GM23338 (cell line): ENCODE results near the gene APH1B. TPM values are rescaled to one million over a fixed set of nuclear protein-coding genes. Genes with fewer than 3 reads are reported as not detected.

Experiments
- ATAC-seq: fragments of 200-7000 bp; cut with Tn5 transposase; 3 replicates; pipeline ENCODE4 v1.9.1; 2020
- DNase-seq: peaks from one replicate; pipeline ENCODE4 v3.0.0-alpha.2; 2015; ENCODE audit warnings: low spot score
- H2AFZ ChIP-seq: fragments of 200-600 bp; sonication (generic); 2 replicates; pipeline ENCODE4 v1.8.0; 2016; ENCODE audit warnings: antibody characterized with exemption, mild to moderate bottlenecking, moderate library complexity
- H3F3A ChIP-seq: fragments of 200-600 bp; sonication (generic); replicated peaks from 2 replicates; pipeline ENCODE4 v1.8.0; 2017; ENCODE audit warnings: antibody characterized with exemption, mixed run types, low read depth
- H3K27ac ChIP-seq: fragments of 200-600 bp; sonication (generic); 2 replicates; pipeline ENCODE4 v1.6.1; 2016; ENCODE audit warnings: low read depth
- H3K27me3 ChIP-seq: fragments of 200-600 bp; sonication (generic); 2 replicates; pipeline ENCODE4 v1.8.0; 2016; ENCODE audit warnings: mild to moderate bottlenecking, mixed run types, moderate library complexity; ENCODE audit not compliant: insufficient read depth
- H3K36me3 ChIP-seq: fragments of 200-600 bp; sonication (generic); 2 replicates; pipeline ENCODE4 v1.8.0; 2016; ENCODE audit warnings: mild to moderate bottlenecking; ENCODE audit not compliant: insufficient read depth
- H3K4me1 ChIP-seq: fragments of 200-600 bp; sonication (generic); 2 replicates; pipeline ENCODE4 v1.8.0; 2016; ENCODE audit warnings: mild to moderate bottlenecking, moderate library complexity; ENCODE audit not compliant: insufficient read depth
- H3K4me2 ChIP-seq: fragments of 200-600 bp; sonication (generic); 2 replicates; pipeline ENCODE4 v1.7.1; 2017; ENCODE audit warnings: mixed run types
- H3K4me3 ChIP-seq: fragments of 200-600 bp; sonication (generic); 2 replicates; pipeline ENCODE4 v1.6.1; 2016; ENCODE audit warnings: mixed run types
- H3K79me2 ChIP-seq: fragments of 200-600 bp; sonication (generic); replicated peaks from 2 replicates; pipeline ENCODE4 v1.8.0; 2017; ENCODE audit warnings: mild to moderate bottlenecking; ENCODE audit not compliant: insufficient read depth
- H3K9me2 ChIP-seq: fragments of 200-600 bp; sonication (generic); 2 replicates; pipeline ENCODE4 v1.8.0; 2017; ENCODE audit not compliant: insufficient read depth
- H4K20me1 ChIP-seq: fragments of 200-600 bp; sonication (generic); replicated peaks from 2 replicates; pipeline ENCODE4 v1.8.0; 2017; ENCODE audit warnings: mild to moderate bottlenecking; ENCODE audit not compliant: insufficient read depth
- H3K27ac Mint-ChIP-seq: 2 replicates; pipeline ENCODE4 v1.8.0; 2020; ENCODE audit warnings: inconsistent platforms, mild to moderate bottlenecking, moderate library complexity, mixed read lengths
- H3K27me3 Mint-ChIP-seq: 3 replicates; pipeline ENCODE4 v1.8.0; 2022; ENCODE audit warnings: low read depth, mild to moderate bottlenecking, moderate library complexity, mixed read lengths, inconsistent platforms; ENCODE audit not compliant: insufficient read depth, poor library complexity
- H3K36me3 Mint-ChIP-seq: 3 replicates; pipeline ENCODE4 v1.8.0; 2021; ENCODE audit warnings: low read depth, mild to moderate bottlenecking, inconsistent platforms, moderate library complexity, mixed read lengths
- H3K4me1 Mint-ChIP-seq: 3 replicates; pipeline ENCODE4 v1.8.0; 2020; ENCODE audit warnings: mild to moderate bottlenecking, inconsistent platforms, mixed read lengths
- H3K4me3 Mint-ChIP-seq: 3 replicates; pipeline ENCODE4 v1.8.0; 2021; ENCODE audit warnings: moderate library complexity, mild to moderate bottlenecking, inconsistent platforms, mixed read lengths
- H3K9me3 Mint-ChIP-seq: 3 replicates; pipeline ENCODE4 v1.8.0; 2020; ENCODE audit warnings: moderate library complexity, mild to moderate bottlenecking, inconsistent platforms, mixed read lengths
- CREB1 ChIP-seq: fragments of 250-450 bp; sonication (Bioruptor Pico); IDR thresholded peaks from 2 replicates; pipeline ENCODE4 v1.5.0; 2020; ENCODE audit warnings: low read depth, mild to moderate bottlenecking, moderate library complexity
- CTCF ChIP-seq, 2 experiments: fragments of 200-600 bp in 1 of 2; sonication (generic) in 1 of 2; conservative IDR thresholded peaks; 2 replicates each; pipeline versions ENCODE4 v1.5.1 to v1.6.1; 2016 to 2017; ENCODE audit warnings: antibody characterized with exemption in 2 of 2, low read depth in 2 of 2, mild to moderate bottlenecking in 2 of 2, moderate library complexity in 1 of 2
- EZH2phosphoT487 ChIP-seq: fragments of 200-600 bp; sonication (generic); IDR thresholded peaks from one replicate; pipeline ENCODE4 v1.8.1; 2018; ENCODE audit warnings: antibody characterized with exemption; ENCODE audit not compliant: unreplicated experiment
- NANOG ChIP-seq: IDR thresholded peaks from 2 replicates; pipeline ENCODE4 v1.6.1; 2016; ENCODE audit warnings: antibody characterized with exemption, borderline replicate concordance
- POLR2AphosphoS5 ChIP-seq: IDR thresholded peaks from 2 replicates; pipeline ENCODE4 v1.6.1; 2016; ENCODE audit warnings: antibody characterized with exemption, low read depth
- STAT1 ChIP-seq: IDR thresholded peaks from one replicate; pipeline ENCODE4 v1.6.1; 2016; ENCODE audit warnings: antibody characterized with exemption; ENCODE audit not compliant: unreplicated experiment
- ZNF114 ChIP-seq: fragments of 250-450 bp; sonication (Bioruptor Pico); IDR thresholded peaks from 2 replicates; pipeline ENCODE4 v1.5.0; 2020; ENCODE audit warnings: mild to moderate bottlenecking, moderate library complexity
- ZNF331 ChIP-seq: fragments of 250-450 bp; sonication (Bioruptor Pico); IDR thresholded peaks from 2 replicates; pipeline ENCODE4 v1.5.0; 2020; ENCODE audit warnings: low read depth, mild to moderate bottlenecking, moderate library complexity
- ZNF462 ChIP-seq: fragments of 250-450 bp; sonication (Bioruptor Pico); IDR thresholded peaks from 2 replicates; pipeline ENCODE4 v1.5.0; 2020; ENCODE audit warnings: mild to moderate bottlenecking, moderate library complexity
- polyA plus RNA-seq: library from polyadenylated mRNA; unstranded; fragments of >200 nt; fragmentation: Nextera tagmentation; extraction: Ambion mirVana; gene quantifications from 2 replicates; pipeline ENCODE4 v1.2.1, GENCODE V29; 2016
- total RNA-seq: library from RNA; depleted of rRNA; stranded (reverse); fragments of >200 nt; shearing (Covaris generic); gene quantifications from 2 replicates; pipeline ENCODE4 v1.2.3, GENCODE V29; 2014
- TF ChIP-seq, protein P1 (sequence below): IDR thresholded peaks from one replicate; pipeline ENCODE4 v1.6.1; 2018; ENCODE audit warnings: antibody characterized with exemption; ENCODE audit not compliant: unreplicated experiment

The APH1B gene
- total and polyA plus RNA-seq, 2 experiments from 2014 or later = 14.3 to 24.4 TPM

DNA sequence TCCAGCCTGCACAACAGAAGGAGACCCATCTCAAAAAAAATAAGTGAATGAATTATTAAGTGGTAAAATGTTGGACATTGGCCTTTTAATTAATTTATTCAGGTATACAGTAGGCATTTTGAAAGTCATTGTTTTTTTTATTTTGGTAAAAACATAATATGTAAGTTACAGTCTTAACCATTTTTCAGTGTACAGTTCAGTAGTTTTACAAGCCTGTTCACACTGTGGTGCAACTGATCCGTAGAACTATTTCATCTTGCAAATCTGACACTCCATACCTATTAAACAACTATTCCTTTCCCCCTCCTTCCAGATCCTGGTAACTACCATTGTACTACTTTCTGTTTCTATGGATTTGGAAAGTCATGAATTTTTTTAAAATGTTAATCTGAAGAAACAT, 36.1 kb upstream of the APH1B start (continued):
- TF ChIP-seq ZNF462 (CRISPR knock-in tag) (no peak), EZH2phosphoT487 (no peak), STAT1 (no peak)

DNA sequence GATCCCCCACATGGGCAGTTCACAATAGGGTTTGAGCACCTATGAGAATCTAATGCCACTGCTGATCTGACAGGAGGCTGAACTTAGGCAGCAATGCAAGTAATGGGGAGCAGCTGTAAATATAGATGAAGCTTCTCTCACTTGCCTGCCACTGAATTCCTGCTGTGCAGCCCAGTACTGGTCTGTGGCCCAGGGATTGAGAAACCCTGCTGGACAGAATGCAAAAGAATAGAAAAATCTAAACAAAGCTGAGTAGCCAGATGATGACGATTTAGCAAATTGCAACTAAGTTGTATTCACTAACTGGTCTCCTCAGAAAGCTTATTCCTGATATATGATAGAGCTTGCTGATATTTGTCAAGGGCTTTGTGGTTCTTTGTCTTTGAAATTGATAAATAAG, 34.3 kb upstream of the APH1B start:
- Histone ChIP-seq H3F3A (no peaks in the 10 kb centered on the region), H3K27me3 (no peaks in the 10 kb centered on the region), H3K79me2 (peaks cover 23% of the 10 kb centered on the region), H3K4me1 (no peaks in the 10 kb centered on the region), H2AFZ (no peak overlapping the region), H3K4me3 (no peak overlapping the region), H3K27ac (no peak overlapping the region), H3K4me2 (no peak overlapping the region), H3K9me2 (no peaks in the 10 kb centered on the region), H3K36me3 (no peaks in the 10 kb centered on the region; the same call in 1 of the 2 replicates), H4K20me1 (peaks cover 5% of the 10 kb centered on the region; the same call in 1 of the 2 replicates)
- no peak overlapping the region for H3K4me3 Mint-ChIP-seq
- ATAC-seq = no peak
- H3K27me3 Mint-ChIP-seq = peaks cover 4% of the 10 kb centered on the region
- peaks cover 21% of the 10 kb centered on the region for H3K9me3 Mint-ChIP-seq
- no peak overlapping the region for H3K27ac Mint-ChIP-seq
- no peaks in the 10 kb centered on the region for H3K4me1 Mint-ChIP-seq
- H3K36me3 Mint-ChIP-seq = peaks cover 40% of the 10 kb centered on the region
- no peak for DNase-seq
- TF ChIP-seq ZNF114 (CRISPR knock-in tag) = no peak
- TF ChIP-seq CTCF (conservative IDR thresholded peaks at IDR 0.05; ENCODE audit: low read depth in 2 of 2) = no peak
- TF ChIP-seq EZH2phosphoT487 = no peak
- no peak for TF ChIP-seq NANOG
- TF ChIP-seq POLR2AphosphoS5 = no peak
- TF ChIP-seq, protein P1, sequence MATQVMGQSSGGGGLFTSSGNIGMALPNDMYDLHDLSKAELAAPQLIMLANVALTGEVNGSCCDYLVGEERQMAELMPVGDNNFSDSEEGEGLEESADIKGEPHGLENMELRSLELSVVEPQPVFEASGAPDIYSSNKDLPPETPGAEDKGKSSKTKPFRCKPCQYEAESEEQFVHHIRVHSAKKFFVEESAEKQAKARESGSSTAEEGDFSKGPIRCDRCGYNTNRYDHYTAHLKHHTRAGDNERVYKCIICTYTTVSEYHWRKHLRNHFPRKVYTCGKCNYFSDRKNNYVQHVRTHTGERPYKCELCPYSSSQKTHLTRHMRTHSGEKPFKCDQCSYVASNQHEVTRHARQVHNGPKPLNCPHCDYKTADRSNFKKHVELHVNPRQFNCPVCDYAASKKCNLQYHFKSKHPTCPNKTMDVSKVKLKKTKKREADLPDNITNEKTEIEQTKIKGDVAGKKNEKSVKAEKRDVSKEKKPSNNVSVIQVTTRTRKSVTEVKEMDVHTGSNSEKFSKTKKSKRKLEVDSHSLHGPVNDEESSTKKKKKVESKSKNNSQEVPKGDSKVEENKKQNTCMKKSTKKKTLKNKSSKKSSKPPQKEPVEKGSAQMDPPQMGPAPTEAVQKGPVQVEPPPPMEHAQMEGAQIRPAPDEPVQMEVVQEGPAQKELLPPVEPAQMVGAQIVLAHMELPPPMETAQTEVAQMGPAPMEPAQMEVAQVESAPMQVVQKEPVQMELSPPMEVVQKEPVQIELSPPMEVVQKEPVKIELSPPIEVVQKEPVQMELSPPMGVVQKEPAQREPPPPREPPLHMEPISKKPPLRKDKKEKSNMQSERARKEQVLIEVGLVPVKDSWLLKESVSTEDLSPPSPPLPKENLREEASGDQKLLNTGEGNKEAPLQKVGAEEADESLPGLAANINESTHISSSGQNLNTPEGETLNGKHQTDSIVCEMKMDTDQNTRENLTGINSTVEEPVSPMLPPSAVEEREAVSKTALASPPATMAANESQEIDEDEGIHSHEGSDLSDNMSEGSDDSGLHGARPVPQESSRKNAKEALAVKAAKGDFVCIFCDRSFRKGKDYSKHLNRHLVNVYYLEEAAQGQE = no peak
- TF ChIP-seq CREB1 = no peak
- TF ChIP-seq STAT1 = no peak
- no peak for TF ChIP-seq ZNF331 (CRISPR knock-in tag)
